HG02970 (cell line): Measurements from ENCODE around the gene ABCC3.
"Not testable (repeated sequence)": the region's sequence is repeated elsewhere in the genome, so short reads cannot be mapped to it uniquely, and the experiment has no call there.

Source experiments
- ATAC-seq: cut with Tn5 transposase; IDR thresholded peaks from one replicate; pipeline ENCODE4 v1.9.1; 2021; ENCODE audit warnings: mild to moderate bottlenecking, moderate library complexity, moderate number of reproducible peaks; ENCODE audit not compliant: unreplicated experiment, low FRiP score

Gene ABCC3

GRCh38 chr17:50697062-50697461 lies 62.4 kb downstream of the ABCC3 start:
- no peak for ATAC-seq

- ATAC-seq, result no peak
Measured at GRCh38 chr17:50697663-50698272, 63.1 kb downstream of the ABCC3 start.

GRCh38 chr17:50699410-50699809 lies 64.7 kb downstream of the ABCC3 start:
- ATAC-seq, result no peak

- no peak for ATAC-seq
Measured at GRCh38 chr17:50703162-50703561, 68.5 kb downstream of the ABCC3 start.

GRCh38 chr17:50707289-50708049 lies 72.8 kb downstream of the ABCC3 start, which contains the start of gene ANKRD40:
Gene ANKRD40 (minus strand): TSS chr17:50707914. CDS start chr17:50707654, 260 bp downstream.
- peak; percentile 85 for ATAC-seq

GRCh38 chr17:50708050-50709000 lies 73.6 kb downstream of the ABCC3 start:
- ATAC-seq, result peak; percentile 5

- ATAC-seq, result not testable (repeated sequence)
Measured at GRCh38 chr17:50709053-50709452, 74.4 kb downstream of the ABCC3 start.

GRCh38 chr17:50710025-50710424 lies 75.3 kb downstream of the ABCC3 start:
- no peak for ATAC-seq

- ATAC-seq, result no peak
Measured at GRCh38 chr17:50710650-50711049, 76.0 kb downstream of the ABCC3 start.

GRCh38 chr17:50712641-50713040 lies 78.0 kb downstream of the ABCC3 start:
- no peak for ATAC-seq

GRCh38 chr17:50715471-50715870 lies 80.8 kb downstream of the ABCC3 start:
- ATAC-seq, result no peak

GRCh38 chr17:50719144-50719923 lies 84.7 kb downstream of the ABCC3 start, which contains the start of gene LUC7L3:
Gene LUC7L3 (plus strand): TSS chr17:50719603. CDS start chr17:50719733, 130 bp downstream.
- ATAC-seq, result peak; percentile 88

GRCh38 chr17:50719924-50720794 lies 85.5 kb downstream of the ABCC3 start:
- no peak for ATAC-seq

- ATAC-seq, result no peak
Measured at GRCh38 chr17:50721194-50722010, 86.7 kb downstream of the ABCC3 start.

- ATAC-seq, result no peak
Measured at GRCh38 chr17:50722746-50723145, 88.1 kb downstream of the ABCC3 start.

- not testable (repeated sequence) for ATAC-seq
Measured at GRCh38 chr17:50724622-50725021, 89.9 kb downstream of the ABCC3 start.

- no peak for ATAC-seq
Measured at GRCh38 chr17:50725769-50726655, 91.3 kb downstream of the ABCC3 start.
